GM12892 (cell line): ENCODE results near the gene POLR2L.

Experiments
- POLR2A ChIP-seq: IDR thresholded peaks from 2 replicates; pipeline ENCODE4 v1.6.1; 2011; ENCODE audit warnings: low read depth, low read length, control low read depth
- POLR2AphosphoS5 ChIP-seq: IDR thresholded peaks from 2 replicates; pipeline ENCODE4 v1.6.1; 2011; ENCODE audit warnings: low read depth, low read length, control low read depth

GRCh38 chr11:828506-829175 lies 13.7 kb downstream of the POLR2L start:
- TF ChIP-seq POLR2A, result no peak
- TF ChIP-seq POLR2AphosphoS5, result no peak
